NCI-H1092 (cell line): Measurements from ENCODE around the gene PTPRJ.
"Not testable (repeated sequence)": the region's sequence is repeated elsewhere in the genome, so short reads cannot be mapped to it uniquely, and the experiment has no call there.

Experiments
- DNase-seq: peaks from one replicate; lab custom pipeline; 2025; lab: John Stamatoyannopoulos, UW

PTPRJ gene

DNA sequence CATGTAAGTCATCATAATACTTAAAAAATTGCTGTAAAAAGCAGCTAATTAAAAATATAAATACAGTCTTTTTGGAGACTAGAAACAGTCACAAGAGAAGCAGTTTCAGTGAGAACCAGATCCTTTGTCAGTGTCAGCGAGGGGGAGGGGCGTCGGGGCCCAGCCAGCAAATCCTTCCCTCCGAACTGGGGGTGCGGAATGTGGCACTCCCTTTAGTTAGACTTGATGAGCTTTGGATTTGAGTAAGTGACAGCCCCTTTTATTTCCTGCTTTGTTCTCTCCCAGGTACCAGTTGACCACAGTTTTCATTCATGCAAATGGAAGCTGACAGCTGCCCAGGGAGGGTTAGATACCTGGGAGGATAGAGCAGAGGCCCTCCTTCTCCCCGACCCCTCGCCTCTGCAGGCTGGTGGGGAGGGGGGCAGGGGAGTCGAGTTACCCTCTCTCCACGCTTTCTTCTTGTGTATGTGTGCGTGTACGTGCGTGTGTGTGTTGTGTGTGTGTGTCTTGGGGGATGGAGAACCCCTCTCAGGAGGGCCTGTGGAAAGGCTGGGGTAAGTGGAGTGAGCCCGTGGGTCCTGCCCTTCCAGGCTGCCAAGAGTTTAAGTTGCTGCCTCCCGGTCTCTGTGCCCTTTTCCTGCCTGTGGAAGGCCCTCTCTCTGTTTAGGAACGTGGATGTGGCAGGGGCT, 38.3 kb downstream of the PTPRJ start:
- no peak for DNase-seq

DNA sequence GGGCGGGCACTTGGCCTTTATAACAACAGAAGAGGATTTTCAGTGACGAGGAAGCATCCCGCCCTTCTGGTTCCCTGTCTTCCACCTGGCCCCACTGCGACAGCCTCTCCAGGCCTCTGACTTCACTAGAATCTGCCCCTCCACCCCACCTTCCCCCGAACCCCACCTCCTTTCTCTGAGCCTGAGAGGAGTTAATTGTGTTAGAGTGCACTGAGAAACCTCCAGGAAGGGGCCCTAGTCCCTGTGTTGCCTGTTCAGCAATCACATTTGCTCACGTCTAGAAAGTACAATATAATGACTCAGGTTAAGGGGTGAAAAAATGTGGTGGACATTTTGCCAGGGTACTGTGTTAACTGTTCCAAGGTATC, 38.8 kb downstream of the PTPRJ start:
- no peak for DNase-seq

DNA sequence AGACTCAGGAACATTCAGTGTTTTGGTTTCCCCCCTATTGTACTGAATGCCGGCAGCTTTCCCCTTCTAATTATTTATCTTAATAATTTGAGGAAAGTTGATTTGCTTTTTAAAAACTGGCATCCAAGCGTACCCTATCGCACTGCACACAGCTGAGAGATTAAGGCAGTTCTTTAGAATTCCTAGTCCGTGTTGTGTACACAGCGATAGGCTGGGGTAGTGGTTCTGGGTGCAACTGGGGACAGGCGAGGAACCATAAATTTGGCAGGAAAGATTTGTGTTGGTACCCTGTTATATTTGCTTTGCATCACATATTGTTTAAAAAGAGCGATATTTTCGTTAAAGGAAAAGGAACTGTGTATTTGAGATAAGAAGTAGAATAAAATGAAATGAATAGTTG, 39.2 kb downstream of the PTPRJ start:
- DNase-seq, result no peak

DNA sequence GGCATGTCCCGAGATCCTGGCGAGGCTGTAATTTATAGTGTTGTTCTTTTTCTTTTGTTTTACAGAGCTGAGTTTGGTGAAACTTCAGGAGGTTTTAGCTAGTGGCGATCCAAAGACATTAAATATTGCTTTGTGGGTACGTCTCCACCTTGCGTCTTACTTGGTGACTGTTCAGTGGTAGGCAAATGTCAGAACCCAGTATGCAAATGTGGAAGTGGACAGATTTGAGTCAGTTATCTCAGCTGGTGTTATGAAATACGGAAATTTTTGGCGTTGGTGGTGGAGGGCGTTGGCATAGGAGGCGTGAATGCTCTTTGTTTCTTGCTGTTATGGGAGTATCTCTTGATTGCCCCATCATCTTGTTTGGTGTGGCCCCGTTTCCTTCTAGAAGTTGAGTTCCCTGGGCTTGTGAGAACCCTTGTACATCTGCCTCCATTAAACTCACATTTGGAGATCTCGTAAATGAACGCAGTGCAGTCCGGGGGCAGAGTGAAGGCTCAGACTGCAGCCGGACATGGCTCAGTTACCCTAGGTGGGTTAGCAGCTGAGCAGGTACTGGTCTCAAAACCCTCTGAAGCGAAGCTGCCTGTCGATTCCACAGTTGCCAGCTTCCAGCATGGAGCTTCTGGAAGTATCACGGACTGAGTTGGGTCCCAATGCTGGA, 39.9 kb downstream of the PTPRJ start:
- DNase-seq, result no peak

DNA sequence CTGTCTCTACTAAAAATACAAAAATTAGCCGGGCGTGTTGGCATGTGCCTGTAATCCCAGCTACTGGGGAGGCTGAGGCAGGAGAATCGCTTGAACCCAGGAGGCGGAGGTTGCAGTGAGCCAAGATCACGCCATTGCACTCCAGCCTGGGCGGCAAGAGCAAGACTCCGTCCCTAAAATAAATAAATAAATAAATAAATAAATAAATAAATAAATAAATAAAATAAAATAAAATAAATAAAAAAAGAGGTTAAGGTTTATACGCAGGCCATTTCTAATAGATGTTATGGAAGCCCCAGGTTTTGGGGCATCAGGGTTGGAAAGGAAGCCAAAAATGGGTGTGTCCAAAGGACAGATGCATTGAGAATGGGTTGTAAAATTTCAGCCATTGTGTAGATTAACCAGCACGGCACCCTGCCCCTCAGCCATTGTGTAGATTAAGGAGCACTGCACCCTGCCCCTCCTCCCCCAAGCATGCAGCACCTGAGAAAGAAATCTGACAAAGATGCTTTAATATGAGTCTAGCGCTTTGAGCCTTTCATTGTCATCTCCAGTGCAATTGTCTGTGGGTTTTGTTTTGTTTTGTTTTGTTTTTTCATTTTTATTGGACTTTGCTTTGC, 41.0 kb downstream of the PTPRJ start:
- not testable (repeated sequence) for DNase-seq

DNA sequence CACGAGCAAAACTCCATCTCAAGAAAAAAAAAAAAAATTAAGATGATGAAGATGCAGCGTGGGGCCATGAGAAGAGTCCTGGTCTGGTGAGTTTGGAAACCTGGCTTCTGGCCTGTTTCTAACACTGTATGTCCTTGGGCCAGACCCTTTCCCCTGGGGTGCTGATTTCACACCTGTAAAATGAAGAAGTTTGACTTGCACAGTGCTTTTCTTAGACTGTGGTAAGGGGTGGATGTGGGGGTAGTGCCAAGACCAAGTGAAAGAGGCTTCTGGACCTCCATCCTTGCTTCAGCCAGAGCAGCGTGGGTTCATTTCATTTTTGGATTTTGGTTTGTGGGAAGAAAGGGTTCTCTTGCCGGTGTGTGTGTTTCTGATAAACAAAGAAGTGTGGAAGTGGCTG, 42.1 kb downstream of the PTPRJ start:
- DNase-seq, result no peak

DNA sequence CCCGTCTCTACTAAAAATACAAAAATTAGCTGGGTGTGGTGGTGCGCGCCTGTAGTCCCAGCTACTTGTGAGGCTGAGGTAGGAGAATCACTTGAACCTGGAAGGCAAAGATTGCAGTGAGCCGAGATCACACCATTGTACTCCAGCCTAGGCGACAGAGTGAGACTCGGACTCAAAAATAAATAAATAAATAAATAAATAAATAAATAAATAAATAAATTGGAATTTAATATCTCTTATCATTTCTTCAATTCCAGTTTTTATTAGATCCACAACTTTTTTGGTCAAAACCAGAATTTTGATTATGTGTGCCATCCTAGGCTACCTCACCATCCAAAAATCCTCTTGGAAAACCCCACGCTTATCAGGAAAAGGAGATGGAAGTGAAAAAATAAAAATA, 43.2 kb downstream of the PTPRJ start:
- not testable (repeated sequence) for DNase-seq

DNA sequence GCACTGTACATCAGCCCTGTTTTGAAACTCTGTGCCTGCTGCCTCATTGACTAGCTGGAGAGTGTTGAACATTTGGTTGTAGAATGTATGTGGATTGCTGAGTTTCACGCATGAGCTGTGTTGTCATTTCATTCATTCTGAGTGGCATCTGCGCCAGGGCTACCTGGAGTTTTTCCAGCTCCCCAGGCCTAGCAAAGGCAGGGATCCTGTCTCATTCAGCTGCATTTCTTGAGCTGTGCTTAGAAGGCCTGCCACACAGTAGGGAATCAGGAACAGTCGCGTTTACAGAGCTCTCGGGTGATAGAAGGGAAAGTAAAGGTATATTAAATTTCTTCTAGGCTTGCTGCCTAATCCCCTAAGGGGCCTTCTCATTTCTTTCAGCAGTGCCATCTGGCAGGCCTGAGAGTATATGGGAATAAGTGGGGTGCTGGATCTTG, 44.3 kb downstream of the PTPRJ start:
- DNase-seq, result peak; percentile 75

DNA sequence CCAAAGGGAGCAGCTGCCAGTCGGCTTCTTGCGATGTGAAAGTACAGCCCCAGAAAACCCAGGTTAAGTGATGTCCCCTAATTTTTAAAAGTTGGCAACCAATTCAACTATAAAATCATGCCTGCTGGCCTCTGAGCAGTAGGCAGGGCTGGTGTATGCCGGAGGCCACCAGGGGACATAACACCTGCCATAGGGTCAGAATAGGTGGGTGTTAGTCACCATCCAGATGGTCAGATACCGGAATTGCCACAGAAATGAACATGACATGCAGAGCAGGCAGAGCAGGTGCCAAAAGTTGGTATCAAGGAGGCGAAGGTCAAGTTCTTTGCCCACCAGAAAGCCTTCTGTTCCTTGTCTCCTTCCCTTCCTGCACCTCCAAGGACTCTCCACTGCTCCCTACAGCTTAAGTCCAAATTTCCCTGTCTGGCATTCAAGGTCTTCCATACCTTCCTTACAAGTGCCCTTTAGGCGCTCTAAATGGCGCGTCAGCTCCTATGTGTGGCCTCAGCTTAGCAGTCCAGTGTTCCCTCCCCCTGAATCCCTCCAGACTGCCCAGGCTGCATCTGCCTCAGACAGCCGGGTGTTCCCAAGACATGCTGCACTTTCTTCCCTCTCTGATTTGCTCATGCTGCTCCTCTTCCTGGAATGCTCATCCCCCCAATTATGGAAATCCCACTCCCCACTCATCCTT, 45.1 kb downstream of the PTPRJ start:
- DNase-seq, result no peak

DNA sequence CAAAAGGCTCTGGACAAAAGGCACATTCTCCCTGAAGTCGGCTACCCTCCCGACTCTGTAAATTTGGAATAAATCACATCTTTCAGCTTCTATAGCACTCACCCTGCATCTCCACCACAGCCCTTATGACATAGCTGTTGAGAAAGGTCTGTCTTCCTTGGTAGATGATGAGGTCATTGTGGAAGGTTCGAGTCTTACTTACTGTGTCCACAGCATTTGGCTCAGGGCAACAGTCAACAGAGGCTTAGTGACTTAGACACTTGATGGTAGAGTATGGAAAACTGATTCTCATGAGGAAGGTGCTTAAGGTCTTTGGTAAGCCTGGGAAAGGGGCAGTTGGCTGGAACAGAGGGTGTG, 45.6 kb downstream of the PTPRJ start:
- DNase-seq, result no peak

DNA sequence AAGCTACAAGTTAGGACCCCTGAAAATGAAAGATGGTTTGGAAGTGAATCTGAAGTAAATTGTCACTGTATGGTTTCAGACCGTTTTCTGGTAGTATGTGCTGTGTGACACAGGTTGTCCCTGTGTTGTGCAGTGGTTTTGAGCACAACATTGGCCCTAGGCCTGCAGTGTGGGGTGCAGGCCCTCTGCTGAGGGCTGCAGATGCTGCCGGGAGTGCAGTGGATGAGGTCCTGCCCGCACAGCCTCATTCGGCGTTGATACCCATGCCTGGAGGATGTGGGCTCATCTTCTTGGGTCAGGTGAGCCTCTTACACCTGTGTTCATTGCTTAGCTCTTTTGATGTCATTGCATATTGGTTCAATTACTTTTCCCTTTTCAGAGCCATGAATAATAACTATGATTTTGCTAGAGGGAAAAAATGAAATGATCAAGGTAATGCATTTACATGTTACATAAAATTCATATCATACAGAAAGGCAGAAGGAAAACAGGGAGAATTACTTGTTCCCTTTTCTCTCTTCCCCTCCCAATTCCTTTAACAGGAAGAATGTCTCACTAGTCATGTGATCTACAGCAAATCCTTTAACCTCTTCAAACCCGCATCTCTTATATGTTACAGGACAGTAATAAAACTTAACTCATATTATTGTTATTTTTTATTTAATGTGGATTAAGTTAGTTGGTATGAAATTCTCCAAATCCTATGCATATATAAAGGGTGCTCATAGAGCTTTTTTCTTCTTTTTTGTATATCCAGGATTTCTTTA, 48.7 kb downstream of the PTPRJ start:
- no peak for DNase-seq

DNA sequence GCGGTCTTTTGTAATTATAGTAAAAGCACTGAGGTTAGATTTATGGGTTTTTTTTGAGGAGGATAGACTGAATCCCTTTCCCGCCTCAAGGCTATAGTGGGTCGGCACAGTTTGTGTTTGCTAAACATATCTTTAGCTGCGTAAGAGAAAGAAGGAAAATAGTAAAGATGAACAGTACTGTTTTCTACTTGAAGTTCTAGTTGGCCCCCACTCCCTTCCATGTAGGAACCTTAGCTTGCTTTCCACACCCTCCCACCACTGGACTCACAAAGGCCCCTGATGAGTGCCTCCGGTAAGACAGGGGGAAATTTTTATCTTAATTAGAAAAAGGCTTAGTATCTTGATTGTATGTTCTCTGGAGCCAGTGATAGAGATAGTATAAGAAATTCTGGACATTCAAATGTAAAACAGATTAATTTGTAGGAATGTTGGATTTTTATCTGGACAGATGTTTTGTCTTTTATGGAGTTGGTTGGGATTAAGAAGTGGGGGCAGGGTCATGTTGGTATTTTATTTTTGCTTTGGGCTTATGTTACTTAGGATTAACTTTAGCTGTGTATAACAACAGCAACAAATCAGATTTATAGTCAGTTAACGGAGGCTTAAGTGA, 49.4 kb downstream of the PTPRJ start:
- no peak for DNase-seq

DNA sequence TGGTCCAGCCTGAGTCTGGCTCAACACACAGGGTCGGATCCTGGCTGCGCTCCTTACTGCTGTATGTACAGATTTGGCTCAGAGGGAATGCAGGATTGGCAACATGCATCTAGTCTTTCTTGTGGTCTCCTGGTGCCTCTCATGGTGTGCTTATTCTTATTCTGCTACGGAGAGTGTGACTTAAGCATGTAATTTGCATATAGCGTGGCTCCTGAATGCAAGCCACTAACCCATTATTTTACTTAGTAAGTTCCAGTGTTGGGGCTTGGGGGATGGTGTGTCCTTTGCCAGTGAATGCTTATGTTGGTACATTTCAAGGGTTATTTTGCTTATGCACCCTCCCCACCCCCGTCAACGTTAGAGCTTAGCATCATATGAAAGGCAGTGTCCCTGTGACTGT, 51.2 kb downstream of the PTPRJ start:
- DNase-seq, result no peak

DNA sequence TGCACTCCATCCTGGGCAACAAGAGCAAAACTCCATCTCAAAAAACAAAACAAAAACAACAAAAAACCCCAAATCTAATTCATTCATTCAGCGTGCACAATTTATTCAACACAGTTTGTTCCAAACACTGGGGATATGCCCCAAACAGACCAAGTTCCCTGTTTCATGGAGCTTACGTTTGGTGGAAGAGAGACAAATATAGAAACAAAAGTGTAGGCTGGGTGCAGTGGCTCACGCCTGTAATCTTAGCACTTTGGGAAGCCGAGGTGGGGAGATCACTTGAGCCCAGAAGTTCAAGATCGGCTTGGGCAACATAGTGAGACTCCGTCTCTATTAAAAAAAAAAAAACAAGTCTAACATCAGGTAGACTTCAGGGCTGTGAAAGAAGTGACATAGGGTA, 52.4 kb downstream of the PTPRJ start:
- no peak for DNase-seq

DNA sequence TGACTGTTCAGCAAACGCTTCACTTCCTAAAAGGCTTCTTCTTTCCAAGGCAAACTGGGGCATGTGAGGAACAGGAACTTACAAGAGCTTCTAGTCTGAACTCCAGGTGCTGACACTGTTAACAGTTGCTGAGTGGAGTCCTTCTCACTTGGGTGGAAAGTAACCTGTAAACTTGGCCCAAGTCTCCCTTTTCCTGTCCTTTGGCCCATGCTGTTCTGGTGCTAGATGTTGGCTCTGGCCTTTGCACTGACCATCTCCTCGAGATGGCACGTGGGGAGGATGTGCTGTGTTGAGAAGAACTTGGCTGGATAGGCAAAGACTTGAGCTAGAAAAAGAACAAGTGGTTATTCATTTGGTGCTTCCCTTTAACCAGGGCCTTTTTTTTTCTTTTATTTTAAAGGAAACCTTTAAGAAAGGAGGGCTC, 53.6 kb downstream of the PTPRJ start:
- no peak for DNase-seq

DNA sequence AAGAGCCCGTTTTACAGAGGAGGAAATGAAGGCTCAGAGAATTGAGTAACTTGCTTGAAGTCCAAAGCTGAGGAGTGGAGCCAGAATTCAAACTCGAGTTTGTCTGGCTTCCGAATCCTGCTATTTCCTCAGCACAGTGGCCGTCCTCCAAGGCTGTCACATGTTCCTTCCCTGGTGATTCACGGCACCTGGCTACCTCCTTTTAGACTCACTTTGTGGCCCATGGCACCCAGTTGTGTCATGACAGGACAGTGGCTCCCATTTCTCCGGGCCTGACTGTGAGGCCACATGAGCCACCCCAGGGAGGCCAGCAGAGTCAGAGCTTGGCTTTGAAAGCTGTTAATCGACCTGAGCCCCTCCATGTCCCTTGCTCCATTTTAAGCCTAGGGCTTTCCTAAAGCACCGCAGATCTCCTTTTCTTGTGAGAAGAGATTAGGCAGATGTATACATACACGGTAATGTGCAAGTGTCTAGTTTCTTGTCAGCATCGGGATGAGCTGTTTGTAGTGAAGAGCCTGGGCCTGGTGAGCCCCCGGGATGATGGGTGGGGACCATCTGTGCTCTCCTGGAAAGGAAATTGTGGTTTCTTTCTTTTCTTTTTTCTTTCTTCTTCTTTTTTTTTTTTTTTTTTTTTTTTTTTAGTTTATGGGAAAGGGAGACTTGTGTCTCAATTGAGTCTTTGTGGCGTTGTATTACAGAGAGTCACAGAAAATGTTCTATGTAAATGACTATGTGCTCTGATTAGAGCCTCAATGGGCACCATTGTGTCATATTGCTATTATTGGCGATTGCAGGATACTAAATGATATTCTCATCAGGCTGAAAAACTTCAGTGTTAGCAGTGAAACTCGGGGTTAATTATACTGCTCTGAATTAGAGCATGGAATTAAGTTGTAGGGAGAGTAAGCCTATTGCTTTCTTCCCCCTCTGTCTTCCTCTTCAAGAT, 54.8 kb downstream of the PTPRJ start:
- DNase-seq, result no peak

DNA sequence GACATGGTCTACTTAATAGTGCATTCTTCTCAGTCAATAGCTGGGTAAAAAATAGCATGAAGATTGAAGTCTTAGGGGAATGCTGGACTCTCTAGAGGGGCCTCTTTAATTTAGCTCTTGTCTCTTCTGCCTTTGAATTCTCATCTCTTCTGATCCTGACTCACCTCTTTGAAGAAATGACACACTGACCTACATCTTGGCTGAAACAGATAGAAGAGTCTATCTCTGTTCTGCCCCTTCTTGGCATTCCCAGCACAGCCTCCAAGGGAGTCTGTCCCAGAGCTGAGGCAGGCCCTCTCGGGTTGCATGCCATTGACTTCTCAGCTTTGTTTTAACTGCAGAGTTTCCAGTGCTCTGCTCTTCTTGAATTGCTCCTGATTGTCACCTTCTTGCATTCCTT, 55.7 kb downstream of the PTPRJ start:
- DNase-seq, result no peak

DNA sequence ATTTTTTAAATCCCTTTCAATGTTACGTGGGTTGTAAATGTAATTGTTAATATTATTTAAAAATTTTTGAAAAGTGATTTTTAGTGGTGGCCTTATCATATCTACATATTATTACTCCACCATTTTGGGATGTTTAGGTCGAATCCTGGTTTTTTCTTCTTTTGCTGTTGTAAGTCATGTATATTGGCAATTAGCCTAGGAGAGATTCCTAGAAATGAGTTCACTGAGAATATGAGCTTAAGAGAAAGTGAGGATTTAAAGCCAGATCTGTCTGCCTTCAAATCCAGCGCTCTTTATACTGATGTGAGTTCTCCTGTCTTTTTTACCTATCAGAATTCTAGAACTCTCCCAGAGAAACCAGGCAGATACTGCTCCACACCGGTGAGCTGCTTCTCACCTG, 56.1 kb downstream of the PTPRJ start:
- no peak for DNase-seq

DNA sequence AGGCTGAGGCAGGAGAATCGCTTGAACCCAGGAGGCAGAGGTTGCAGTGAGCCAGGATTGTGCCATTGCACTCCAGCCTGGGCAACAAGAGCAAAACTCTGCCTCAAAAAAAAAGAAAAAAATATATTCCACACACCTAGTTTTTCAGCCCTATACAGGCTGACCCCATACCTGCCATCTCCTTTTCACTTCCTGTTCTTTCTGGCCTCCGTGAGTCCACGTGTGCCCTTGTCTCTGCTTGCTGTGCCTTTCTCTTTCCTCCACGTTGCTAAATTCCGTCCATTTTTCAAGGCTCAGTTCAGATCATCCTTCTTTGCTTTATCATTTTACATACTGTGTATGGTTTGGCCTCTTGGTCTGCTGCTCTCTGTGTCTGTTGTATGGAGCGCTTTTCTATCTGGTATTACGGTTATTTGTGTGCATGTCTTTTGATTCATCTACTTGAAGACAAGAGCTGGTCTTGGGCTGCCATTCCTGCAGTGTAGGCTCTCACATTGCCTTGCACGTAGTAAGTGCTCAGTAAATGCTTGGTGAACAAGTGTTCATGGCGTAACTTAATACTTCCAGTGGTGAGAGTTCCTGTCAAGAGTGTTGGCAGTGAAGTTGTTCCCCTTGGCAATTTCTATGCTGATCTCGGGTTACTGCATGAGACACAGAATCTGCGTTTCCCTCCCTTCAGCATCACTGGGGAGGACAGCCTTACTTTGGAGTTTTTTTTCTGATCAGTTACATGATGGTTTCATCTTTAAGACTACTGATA, 57.5 kb downstream of the PTPRJ start:
- no peak for DNase-seq
